DMS53 treated with DMSO at 0.1 percent for 48 hours (cell line): Measurements from ENCODE around the gene ITGA2.
"Not testable (repeated sequence)": the region's sequence is repeated elsewhere in the genome, so short reads cannot be mapped to it uniquely, and the experiment has no call there.

Source experiments
- DNase-seq: peaks from one replicate; lab custom pipeline; 2025; ENCODE audit not compliant: unreplicated experiment; lab: John Stamatoyannopoulos, UW

The ITGA2 gene

DNA sequence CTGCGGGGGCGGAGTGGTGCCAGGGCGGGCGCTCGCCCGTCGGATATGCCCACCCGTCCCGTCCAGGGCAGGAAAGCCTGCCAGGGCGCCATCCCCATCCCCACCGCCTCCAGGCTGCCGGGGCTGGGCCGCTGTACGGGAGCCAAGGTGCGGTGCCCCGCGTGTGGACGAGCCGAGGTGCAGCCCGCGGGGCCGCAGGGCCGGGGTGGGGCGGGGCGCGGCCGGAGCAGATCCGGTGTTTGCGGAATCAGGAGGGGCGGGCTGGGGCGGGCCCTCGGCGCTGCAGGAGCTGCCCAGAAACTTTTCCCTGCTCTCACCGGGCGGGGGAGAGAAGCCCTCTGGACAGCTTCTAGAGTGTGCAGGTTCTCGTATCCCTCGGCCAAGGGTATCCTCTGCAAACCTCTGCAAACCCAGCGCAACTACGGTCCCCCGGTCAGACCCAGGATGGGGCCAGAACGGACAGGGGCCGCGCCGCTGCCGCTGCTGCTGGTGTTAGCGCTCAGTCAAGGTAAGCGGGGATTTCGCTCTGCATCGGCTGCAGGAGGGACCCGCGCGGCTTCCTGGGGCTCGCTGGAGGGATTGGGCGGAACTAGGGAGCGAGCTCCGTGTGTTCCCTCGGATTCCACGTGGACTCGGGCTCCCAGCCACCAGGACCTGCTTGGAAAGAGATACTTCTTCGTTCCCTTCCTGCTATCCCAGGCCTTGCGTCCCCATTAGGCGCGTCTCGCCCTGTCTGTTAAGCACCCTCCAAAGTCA, at the start of gene ITGA2:
TSS of gene ITGA2 (plus strand) at position 328 of the 756 bp plus-strand sequence. CDS start at position 445, 117 bp downstream.
- peak; percentile 54 for DNase-seq

DNA sequence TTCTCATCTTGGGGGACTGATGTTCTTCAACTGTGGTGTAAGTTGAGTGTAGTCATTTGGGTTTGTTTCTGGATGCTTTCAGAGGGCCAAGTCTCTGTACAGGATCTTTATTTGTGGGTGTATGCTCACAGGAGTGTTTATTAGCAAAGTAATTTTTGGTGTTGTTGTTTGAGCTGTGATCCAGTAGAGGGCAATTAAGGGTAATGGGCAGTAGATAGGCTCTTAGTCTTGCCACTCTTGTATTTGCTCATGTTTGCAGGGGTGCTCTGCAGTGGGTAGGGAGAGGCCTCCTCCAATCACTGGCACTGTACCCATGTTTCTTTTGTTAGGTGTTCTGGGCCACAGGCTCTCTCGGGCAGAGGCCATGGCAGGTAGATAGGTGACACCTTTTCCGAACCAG, 45.9 kb upstream of the ITGA2 start:
- no peak for DNase-seq

DNA sequence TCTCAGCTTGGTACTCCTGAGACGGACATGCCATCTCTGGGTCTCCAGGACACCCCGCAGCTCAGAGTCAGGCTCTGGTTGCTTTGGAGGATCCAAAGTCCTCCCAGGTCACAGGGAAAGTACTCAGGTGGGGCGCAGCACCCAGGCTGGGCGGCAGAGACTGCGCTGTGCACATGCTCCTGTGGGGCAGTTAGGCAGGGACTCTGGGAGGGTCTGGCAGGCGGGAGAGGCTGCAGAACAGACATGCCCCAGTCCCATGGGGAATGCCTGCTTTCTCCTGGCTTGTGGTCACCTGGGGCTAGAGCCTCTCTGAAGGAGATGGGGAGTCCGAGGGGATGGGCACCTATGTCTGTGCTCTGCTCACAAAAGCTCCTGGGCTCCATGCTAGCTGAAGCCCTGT, 45.3 kb upstream of the ITGA2 start:
- DNase-seq: no peak

DNA sequence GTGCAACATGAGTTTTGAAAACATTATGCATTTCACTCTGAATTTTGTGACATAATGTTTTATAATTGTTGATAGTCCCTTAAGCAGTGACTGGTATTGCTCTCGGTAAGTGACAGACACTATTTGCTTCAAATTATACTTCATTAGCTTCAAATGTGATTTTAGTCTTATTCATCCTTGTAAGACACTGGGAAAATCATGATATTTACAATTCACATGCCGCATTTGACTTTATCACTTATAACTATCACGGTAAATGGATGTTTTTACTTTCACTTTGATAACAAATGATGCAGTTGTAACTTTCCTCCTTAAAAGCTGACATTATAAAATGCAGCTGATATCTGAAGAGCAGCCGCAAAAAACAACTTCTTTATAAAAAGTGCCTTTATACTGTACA, 44.1 kb upstream of the ITGA2 start:
- DNase-seq: no peak

DNA sequence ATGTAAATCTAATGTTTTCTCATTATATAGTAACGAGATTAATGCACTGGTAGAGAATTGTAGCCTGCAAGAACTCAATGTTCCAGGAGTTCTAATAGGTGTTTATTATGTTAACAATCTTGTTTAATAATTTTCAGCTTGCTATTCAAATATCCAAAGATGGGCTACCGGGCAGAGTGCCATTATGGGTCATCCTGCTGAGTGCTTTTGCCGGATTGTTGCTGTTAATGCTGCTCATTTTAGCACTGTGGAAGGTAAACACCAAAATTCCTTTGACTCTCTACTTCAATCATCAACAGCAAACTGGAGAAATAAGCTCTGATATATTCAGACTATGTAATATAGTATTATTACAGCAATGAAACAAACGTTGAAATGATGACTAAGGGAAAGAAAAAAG, 41.9 kb upstream of the ITGA2 start:
- DNase-seq: no peak

DNA sequence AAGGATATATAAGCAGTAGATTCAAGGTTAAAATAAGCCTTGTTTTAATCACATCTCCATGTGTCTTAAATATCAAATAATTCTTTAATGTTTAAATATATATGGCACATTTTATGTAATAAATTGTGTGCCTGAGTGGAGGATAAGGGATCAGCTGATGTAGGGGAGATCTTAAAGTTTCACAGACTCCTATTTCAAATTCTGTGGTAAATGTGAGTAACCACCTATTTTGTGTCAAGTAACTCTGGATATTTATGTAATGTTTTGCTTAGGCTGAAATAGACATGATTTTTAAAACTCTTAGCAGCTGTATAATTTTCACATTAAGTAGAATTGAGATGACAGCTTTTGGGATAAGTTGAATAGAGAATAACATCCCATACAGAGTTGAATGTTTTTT, 41.3 kb upstream of the ITGA2 start:
- no peak for DNase-seq

DNA sequence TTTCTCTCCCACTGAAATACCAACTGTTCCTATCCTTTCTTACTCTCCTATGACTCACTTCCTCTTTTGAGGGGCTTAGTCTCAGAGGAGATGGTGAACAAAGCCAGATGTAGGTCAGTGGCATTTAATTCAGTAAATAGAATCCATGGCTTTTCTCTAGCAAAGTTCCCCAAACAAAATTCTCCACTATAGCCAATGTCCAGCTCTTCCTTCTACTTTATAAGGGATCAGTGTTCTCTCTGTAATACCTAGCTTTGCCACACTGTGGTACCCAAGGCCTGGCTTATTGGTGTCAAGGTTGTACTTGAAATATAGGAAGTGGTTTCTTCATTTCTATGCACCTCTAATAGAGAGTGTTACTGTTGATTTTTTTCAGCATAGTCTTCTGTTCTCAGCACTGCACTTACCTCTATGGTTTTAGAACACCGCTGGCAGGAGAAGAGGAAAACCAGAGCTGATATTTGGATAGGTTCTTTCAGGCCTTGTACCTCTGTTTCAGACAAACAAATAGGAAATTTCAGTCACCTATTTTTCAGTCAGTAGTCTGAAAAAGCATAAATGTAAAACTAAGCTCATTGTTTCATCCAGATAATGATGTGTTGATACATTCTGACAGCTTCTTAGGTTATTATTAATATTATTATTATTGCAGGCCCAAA, 40.6 kb upstream of the ITGA2 start:
- DNase-seq: peak; percentile 78

DNA sequence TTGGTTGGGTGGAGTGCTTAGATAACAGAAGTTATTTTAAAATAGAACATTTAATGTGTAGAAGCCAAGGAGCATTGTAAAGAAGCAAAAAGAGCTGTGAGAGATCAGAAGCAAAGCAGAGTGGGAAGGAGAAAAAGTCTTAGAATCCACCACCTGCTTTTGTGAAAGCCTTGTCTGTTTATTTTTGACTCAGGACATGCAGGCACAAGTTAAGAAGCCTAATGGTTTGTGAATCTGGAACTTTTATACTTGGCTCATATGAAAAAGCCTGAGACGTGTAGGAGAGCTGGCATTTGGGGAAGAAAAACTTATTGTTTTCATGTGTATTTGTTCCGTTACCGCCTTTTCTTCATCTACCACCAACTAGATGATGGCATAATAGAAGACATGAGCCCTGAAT, 38.5 kb upstream of the ITGA2 start:
- no peak for DNase-seq

DNA sequence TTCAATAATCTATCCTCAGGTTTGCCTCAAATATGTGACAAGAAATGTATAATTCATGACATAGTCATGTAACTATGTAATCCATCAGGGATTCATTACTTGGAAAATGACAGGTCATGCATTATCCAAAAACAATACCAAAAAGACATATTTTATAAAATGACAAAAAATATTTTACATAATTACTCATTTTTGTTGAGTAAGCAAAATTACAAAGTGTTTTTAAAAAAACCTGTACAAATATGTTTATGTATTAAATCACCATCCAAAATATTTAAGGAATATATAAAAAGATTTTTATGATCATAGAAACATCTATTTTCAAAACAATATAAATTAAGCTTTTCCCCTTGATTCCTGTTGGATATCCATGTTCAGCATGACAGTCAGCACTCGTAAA, 36.7 kb upstream of the ITGA2 start:
- DNase-seq: no peak

DNA sequence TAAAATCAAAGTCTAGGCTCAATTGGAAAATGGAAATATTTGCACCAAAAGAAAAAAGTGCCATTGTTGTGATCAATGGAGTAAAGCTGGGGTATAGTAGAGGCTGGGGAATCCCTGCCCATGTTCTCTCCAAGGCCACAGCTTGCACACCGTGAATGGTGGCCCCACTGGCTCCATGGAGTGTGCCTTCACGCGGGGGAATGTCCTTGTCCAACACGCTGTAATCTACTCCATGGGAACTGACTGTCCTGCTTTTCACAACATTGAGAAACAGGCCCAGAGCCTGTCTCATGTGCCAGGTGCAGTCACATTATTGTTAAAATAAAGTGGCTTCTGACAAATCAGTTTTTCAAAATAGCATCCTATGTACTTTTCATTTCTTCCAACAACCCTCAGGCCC, 33.1 kb upstream of the ITGA2 start:
- no peak for DNase-seq

DNA sequence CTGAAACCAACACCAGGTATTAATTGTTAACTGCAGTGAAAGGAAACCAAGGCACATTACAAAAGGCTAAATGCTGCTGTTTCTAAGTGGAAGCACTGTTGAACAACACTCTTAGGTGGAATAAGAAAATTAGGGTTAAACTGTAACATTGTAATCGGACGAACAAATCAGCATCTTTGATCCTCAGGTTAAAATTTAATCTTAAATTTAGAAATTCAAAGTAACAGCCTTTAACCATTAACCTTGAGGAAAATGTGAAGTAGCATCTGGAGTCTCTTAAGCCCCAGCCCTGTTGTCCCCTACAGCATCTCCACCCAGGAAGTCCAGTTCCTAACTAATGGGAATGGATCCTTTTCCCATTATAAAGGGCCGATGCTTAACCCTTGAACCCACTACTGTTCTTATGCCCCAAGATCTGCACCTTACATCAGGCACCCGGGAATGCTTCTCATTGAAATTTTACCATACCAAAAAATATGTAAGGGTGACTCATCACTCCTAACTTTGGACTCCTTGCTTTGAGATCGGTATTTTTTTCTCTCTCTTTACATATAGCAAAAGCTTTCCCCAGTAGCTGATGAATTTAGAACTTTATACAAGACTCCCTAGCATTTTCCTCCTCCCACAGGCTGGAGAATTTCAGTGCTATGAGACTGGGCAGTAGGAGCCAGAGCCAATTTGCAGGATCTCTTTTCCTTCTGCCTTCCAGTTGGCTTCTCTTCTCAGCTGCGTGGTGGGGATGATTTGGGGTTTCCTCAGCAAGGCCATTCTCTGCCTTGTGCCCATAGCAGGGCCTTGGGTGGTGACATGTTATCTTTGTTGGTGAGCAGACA, 32.0 kb upstream of the ITGA2 start:
- DNase-seq: no peak

DNA sequence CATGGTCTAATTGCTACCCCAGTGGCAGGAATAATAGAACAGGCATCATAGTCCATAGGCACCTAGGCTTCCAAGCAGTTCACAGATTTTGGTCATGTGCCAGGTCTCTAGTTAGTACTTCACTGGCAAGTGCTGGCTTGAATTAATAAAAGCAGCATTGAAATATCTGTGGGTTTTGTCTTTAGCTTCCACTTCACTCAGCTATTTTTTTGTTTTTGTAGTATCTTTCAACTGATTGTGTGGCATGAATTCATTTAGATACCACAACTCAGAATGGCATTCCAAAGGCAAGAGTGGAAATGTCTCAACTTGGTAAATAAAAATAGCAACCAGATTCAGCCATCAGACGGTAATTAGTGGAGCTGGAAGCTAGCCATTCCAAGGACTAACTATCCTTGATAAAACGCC, 27.9 kb upstream of the ITGA2 start:
- DNase-seq: no peak

DNA sequence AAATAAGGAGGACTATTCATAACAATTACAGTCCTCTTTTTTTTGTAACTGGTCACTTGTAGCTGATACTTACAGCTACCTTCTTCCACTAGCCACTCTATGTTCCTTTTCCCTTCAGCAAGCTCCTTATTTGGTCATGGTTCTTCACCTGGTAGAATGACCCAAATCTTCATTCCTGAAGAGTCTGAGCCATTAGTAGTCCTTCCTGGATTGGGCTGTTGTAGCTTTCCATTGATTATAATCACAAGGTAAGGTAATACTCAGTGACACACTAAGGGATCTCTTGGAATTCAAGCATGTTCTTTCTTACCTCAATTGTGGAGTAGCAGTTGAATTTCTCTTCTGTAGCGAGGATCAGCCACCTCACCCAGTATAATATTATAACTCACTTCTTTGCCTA, 25.5 kb upstream of the ITGA2 start:
- DNase-seq: no peak

DNA sequence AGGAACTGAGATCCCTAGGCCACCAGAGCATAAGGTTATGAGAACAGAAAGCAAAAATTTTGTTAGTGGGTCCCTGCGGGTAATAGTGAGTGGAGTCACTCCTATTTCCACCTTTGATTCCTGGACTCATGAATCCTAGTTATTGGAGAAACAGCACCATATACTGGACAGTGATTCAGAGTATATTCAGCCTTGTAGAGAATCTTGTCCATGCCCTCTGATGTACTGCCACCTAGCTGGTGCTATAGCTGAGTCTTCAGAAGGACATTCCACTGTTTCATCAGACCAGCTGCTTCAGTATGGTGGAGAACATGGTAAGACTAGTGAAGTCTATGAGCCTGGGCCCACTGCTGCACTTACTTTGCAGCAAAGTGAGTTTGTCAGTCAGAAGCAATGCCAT, 25.0 kb upstream of the ITGA2 start:
- DNase-seq: no peak

DNA sequence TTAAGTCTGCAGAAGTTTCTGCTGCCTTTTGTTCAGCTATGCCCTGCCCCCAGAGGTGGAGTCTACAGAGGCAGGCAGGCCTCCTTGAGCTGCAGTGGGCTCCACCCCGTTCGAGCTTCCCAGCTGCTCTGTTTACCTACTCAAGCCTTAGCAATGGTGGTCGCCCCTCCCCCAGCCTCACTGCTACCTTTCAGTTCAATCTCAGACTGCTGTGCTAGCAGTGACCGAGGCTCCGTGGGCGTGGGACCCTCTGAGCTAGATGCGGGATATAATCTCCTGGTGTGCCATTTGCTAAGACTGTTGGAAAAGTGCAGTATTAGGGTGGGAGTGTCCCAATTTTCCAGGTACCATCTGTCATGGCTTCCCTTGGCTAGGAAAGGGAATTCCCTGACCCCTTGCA, 13.0 kb upstream of the ITGA2 start:
- not testable (repeated sequence) for DNase-seq

DNA sequence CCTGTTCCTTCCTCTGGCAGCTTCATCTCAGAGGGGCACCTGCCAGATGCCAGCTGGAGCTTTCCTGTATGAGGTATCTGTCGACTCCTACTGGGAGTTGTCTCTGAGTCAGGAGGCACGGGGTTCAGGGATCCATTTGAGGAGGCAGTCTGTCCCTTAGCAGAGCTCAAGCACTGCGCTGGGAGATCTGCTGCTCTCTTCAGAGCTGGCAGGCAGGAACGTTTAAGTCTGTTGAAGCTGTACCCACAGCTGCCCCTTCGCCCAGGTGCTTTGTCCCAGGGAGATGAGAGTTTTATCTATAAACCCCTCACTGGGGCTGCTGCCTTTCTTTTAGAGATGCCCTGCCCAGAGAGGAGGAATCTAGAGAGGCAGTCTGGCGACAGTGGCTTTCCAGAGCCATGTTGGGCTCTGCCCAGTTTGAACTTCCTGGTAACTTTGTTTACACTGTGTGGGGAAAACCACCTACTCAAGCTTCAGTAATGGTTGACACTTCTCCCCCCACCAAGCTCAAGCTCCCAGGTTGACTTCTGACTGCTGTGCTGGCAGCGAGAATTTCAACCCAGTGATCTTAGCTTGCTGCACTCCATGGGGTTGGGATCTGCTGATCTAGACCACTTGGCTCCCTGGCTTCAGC, 11.8 kb upstream of the ITGA2 start:
- no peak for DNase-seq

DNA sequence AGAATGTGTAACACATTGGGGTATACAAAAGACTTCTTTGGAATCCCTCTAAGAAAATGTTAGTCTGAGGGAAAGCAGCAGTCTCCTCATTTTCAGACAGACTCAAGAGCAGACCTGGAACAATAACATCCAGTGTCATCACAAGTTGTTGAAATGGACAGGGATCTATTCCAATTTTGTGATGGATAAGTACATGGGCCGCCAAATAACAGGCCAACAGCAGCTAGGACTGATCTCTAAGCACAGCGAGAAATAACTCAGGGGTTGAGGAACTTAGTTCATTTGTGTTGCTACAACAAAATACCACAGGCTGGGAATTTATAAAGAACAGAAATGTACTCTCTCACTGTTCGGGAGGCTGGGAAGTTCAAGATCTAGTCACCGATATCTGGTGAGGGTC, 7.6 kb upstream of the ITGA2 start:
- DNase-seq: no peak

DNA sequence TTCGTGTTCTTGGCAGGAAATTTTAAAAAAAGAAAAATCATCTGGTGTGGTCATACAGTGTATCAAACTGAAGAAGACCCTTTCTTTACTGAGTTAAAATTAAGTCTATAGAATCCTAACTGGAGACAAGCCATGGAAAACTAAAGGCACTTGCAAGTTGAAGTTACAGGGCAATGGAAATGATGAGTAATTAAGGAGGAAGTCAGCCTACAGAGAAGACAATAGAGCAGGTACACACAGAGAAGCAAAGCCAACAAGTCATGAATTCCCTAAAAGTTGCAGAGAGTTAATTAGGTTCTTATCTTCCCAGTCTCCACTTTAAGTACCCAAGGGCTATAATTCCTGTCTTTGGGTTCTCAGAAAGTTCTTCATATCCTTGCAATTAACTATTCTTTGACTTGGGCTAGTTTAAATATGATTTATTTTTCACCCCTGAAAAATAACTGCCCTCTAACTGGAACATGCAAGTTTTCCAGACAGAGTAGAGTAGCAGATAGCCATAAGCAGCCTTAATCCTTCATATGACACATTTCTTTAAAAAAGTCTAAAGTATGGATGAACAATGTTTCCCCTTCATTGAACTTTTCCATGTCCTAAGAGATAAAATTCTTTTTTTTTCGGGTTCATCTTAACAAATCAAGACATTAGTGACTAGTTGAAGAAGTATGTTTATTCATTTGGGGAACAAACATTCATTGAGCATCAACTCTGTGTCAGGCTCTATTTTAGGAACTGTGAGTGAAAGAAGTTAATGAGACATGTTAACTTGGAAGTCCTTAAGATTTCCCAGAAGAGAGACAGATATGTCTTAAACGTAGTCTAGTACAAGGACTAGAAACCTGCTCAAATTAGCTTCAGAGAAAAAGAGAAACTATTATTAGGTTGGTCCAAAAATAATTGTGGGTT, 5.2 kb upstream of the ITGA2 start:
- DNase-seq: no peak

DNA sequence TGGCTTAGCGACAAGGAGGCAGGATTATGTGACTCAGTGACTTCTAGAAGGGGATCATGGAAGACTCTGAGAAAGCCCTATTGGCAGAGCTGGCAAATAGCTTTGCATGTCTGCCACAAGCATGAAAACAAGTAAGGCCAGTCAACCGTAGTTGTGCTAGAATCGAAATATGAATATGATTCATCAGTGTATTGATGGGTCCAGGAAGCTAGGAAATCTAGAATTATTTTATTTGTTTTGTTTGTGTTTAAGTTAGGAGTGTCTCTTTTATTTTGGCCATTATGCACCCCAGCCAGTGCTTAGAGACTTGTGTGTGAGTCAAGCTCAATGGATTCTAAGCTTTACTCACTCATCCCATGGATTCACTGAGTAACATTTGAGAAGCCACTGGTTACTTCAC, 3.8 kb upstream of the ITGA2 start:
- DNase-seq: no peak

DNA sequence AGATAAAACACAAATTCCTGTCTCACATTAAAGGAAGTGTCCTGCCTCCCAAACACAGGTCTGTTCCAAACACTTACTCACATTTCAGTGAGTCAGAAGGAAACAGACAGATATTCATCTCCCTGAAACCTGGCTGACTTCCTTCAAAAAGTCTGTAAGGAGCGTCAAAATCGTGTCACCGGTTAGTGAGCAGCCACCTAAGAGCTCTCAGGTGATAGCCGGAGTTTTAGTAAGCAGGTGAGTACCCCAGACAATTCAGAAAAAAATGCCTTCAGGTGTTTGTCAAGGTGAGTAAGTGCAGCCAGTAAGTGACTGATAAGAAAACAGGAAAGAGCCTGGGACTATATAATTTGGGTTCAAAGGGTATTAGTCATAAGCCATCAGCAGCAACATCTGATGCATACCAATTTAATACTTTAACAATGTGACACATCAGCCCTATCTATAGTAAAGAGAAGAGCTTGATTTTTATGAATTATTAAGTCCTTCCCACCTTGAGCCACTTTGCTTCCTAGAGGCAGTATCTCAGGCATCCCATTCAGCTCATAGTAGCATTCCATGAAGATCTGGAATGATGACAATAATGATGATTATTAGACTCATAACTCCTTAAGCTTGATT, 1.3 kb upstream of the ITGA2 start:
- peak; percentile 11 for DNase-seq
